GM21367 (cell line): ENCODE measurements around the gene TNIK.
A peak's percentile ranks its signal among the peaks of the same experiment; 100 is the strongest.
"Not testable (repeated sequence)": the region's sequence is repeated elsewhere in the genome, so short reads cannot be mapped to it uniquely, and the experiment has no call there.

Experiments
- ATAC-seq: cut with Tn5 transposase; IDR thresholded peaks from one replicate; pipeline ENCODE4 v1.9.1; 2021; ENCODE audit not compliant: unreplicated experiment

TNIK gene

DNA sequence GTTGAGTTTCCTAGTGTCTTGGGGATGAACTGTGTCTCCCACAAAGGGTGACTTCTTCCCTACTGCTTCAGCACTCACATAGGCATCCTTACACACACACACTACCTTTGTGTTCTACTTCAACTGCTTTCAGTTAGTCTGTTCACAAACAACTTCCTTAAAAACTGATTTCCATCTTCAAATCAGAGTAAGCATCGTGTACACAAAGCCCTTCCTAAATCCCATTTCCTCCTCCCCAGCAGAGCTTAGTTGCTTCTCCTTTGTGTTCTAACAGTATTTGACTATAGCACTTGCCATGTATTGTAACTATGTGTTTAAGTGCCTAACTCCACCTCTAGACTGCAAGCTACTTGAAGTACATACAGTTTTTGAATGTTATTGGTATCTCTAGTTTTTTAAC lies 71.7 kb downstream of the TNIK start:
- ATAC-seq, result no peak

DNA sequence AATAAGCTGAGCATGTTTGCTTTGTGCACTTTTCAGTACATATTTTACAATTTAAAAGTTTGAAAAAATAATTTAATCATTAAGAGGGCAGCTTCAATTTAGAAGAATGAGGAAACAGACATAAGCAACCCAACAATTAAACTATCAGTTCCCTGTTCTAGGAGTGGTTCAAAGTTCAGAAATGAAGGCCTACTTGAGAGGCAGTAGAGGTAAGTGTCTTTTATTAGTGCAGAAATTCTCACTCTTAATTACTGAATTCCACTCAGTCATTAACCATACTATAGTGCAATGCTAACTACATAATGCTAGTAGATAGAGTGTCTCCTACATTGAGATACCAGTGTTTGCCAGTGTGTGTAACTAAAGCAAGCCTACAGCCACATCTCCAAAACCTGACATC lies 73.1 kb downstream of the TNIK start:
- no peak for ATAC-seq

DNA sequence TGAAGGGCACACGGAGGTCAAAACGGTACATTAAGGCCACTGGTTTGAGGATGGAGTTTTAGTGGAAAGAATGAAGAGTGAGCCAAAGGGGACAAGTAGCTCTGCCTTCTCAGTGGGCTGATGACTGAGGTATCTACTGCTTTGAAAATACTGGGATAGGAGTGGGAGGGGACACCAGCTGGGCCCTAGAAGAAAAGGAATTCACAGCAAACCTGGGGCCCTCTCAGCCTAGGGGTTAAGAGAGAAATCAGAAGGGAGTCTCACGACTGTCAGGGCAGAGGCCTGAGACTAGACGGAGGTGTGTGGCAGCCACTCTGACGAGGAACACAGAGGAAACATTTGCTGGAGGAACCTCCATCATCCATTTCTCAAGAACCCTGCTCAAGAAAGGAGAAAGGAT lies 75.1 kb downstream of the TNIK start:
- ATAC-seq, result no peak

DNA sequence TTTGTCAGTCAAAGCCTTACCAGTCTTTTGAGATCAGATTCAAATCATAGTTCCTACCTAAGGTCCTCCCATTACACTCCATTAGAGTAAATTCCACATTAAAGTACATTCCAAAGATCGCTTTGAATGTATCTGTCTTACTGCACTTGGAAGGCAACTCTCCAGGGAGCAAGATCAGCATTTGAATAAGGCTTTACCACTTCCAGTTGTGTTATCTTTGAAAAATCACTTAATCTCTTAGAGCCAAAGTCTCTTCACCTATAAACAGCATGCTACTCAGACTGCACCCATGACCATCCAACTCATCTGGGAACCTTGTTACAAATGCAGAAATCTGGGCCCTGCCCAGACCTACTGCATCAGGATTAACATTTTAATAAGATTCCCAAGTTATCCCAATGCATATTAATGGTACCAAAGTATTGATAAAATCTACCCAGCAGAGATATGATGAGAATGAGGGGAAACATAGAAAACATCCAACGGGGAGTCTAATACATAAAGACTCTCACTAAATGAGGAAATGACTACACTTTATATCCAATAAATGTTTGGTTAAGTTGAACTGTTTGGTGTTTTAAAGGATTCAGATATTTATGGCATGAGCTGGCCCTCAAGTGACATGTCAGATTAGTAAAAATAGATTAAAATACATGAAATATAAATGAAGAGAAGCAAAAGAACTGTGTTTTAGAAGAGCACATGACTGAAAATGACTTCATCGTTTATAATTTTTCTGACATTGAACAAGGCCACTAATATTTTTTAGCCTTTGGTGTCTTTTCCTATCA lies 75.9 kb downstream of the TNIK start:
- no peak for ATAC-seq

DNA sequence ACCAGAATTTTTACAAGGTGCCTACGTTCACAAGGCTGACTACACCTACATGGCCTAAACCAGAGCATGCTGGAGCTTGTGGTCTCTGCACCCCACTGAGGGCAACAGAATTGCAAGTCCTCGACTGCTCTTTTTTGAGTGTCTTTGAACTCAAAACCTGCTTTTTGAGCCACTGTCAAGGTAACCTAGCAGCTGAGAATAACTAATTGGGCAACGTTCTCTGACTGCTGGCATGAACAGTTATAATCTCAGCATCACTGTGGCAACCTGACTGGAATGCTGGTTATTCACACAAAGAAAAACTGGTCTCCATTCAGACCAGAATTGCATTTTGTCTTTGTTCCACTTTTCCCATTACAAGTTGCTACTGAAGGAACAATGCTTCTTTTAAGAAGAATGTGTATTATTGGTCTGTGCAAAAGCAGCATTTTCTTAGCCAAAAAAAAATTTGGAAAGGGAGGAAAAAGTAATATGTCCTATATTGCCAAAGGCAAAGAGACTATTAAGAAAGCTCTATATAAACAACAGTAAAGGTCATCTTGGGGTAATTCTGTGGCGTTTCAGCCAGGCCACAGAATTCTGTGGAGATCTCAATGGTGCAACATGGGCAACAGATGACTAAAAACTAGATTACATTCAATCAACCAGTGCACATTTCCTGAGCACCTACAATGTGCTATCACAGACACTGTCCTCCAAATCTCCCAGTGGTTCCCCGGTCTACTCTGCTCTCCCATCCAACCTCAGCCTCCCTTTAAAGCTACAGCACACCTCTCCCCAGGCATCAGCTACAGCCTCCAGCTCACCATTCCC lies 76.8 kb downstream of the TNIK start:
- ATAC-seq, result peak; percentile 31

DNA sequence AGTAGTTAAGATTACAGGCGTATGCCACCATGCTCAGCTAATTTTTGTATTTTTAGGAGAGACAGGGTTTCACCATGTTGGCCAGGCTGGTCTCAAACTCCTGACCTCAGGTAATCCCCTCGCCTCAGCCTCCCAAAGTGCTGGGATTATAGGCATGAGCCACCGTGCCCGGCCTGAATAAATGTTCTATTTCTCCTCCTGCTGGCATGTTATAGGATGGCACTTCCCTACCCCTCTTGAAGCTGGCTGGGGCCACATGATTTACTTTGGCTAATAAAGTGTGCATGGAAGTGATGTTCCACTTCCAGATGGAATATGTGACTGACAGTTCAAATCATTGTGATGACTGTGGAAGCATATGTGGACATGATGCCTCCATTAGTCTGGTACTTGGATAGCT lies 77.9 kb downstream of the TNIK start:
- not testable (repeated sequence) for ATAC-seq

DNA sequence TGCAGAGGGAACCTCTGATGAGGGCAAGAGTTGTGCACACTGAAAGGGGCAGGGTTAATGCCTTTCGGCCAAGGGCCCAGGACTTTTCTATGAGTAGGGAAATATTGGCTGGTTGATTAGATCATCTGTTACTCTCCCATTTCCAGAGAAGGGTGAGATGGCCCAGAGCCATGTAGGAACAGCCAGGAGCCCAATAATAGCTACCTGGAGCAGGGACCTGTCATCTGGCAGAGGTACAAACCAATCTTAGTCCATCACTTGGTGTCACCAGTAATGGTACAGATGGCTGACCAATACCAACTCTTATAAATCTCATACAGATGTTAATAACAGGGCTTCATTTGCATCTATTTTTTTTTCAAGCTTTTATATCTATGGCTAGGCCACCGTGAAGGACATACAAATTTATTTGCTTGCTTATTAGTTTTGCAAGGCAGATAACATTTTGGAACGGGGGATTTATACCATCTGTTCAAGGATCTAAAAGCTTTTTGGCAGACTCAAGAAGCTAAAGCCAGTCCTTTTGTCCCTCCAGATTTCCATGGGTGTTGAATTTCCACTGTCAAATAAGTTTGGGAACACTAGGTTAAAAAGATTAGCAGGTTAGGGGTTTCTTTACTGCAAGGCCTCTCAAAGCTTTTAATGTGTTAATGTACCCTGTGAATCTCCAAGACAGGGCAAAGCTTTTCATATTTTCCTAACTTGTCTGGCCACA lies 79.3 kb downstream of the TNIK start:
- ATAC-seq, result no peak

DNA sequence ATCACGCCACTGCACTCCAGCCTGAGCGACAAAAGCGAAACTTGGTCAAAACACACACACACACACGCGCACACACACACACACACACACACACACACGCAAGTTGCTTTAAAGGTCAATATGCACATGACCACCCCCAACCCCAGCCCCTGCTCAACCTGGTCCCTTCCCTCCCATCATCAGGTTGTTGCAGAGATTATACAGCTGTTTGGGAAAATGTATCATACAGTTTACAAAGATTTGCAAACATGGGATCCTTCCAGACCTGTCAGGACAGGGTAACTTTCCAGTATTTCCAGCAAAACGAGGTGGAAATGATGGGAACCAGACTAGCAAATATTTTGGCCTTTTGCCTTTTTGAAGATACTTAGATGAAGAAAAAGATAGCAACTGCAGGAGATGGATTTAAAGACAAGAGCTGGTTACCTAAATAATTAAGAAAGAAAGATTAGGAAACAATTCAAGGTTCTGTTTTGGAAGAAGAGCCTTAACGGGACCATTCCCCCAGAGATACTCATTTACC lies 80.2 kb downstream of the TNIK start:
- ATAC-seq, result no peak

DNA sequence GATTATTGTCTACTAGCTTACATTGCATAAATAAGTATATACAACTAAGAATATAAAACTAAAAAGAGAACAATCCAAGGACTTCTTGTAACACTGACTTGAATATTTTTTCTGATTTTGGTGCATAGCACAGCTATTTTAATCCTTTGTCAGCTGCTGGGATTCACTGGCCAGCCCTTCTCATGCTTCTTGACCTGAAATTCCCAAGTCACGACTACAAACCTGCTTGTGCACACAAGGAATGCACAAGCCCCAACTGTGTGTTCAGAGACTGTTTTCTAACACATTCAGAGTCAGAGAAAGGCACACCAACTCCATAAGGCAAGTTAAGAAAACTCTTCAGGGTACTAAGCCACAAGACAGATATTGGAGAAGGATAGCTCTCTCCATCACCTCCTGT lies 80.9 kb downstream of the TNIK start:
- no peak for ATAC-seq

DNA sequence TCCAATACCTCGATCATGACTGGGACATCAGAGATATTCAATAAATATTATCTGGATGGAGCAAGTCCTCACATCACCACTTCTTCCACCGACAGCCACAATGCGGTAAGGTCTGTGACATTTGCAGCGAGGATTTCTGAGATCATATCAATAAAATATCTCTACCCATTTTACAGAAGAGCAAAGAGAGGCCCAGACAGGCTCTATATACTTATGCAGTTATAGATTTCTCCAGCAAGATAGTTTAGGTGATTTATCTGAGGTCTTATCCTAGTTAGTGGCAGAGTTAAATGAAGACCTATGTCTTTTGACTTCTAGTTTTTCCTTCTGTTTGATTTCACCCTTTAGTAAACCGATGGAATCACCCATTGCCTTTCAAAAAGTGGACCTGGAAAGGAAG lies 81.6 kb downstream of the TNIK start:
- no peak for ATAC-seq

DNA sequence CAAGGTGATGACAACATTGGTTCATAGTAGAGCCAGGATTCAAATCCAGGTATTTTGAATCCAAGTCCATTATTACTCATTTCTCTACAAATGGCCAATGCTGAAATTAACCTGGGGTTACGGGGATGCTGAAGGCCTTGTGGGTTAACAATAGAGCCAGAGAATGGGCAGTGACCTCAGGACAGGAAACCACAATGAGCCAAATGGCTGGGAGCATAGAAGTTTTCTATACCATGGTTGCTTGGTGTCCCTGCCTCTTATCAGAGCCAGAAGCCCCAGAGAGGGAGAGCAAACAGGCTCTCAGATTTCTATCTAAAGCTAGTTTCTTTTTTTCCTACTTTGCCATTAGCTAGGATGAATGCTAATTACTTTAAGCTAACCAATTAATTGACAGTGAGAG lies 82.3 kb downstream of the TNIK start:
- ATAC-seq, result no peak

DNA sequence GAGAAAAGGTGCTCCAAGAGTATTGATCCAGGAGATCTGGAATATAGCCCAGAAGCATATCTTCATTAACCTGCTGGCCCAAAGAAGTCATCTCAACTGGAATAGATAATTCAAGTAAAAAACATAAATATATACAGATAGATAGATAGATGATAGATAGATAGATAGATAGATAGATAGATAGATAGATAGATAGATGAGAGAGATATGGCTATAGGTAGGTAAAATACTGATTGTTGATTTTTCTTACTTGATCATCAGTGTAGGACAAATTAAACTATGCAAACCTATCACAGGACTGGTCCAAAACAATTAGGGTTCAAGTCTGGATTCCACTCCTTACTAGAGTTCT lies 83.6 kb downstream of the TNIK start:
- ATAC-seq, result no peak

DNA sequence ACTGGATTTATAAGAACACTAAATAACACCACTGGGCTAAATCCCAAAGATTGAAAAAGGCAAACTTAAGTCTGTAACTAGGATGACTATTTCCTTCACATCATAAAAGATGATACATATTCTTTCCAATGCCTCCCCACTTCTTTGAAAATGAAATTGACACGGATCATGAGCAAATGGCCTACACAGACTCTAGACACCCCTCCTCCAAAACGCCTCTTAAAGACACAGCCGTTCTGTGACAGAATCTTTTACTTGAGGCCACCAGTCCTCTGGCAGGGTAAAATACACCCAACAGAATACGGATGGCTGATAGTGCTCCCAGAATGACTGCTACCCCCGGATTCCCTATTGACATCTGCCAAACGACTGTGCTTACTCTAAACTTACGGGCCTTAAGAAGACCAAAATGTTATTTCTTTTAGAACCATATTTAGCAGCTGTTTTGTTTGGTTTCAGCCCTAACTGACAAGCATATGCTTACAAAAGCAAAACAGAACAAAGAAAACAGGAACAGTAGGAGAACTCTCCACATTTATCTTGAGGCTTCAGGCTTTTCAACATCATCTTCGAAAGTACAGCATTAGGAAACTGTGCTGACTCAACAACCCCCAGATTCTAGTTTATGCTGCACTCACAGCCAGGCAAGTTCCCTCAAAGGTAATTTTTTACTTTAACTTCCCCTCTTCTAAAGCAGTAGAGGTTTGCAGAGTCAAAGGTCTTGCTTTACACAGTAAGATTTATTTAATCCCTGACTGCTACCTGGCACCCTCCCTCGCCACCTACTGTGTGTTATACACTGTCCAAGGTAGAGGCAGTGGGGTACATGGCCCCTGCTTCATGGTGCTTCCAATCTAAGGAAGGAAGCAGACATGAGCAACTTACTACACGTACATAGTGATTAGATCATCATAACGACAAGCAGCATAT lies 84.3 kb downstream of the TNIK start:
- no peak for ATAC-seq

DNA sequence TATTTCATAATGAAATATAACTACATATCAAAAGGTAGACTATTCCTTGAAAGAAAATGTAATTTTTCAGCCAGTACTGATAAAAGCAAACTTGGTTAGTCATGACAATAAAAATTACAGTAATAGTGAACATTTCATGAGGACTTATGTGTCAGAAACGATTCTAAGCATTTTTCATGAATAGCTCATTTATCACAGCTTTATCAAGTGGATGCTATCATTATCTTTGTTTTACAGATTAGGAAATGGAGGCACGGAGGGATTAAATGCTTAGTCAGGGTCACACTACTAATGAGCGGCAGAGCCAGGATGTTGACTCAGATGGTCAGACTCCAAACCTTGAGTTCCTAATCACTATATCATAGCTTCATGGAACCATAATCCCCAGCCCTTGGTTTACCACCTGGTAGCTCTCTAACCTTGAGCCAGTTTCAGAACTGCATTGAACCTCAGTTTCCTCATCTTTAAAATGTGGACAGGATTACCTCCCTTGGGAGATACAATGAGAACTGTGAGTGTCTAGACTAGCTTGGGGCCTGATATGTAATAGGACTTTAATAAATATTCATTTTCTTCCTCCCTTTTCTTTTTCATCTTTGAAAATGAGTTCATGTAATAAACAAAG lies 85.4 kb downstream of the TNIK start:
- ATAC-seq, result no peak

DNA sequence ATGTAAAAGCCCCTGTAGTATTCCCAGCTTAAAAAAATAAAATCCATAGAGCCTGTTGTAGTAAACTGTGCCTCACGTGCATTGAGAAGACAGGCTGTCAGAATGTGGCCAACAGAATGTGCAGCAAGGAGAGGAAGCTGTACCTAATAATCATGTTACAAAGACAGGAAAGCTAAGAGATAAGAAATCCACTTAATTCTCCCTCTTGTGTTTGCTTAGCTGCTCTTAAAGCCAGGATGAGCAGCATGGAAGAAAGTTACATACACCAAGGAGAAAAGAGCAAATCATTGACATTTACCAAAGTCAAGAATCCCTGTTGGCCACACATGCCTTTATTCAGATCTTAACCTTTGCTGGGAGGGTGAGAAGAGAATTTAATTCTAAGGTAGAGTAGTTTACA lies 85.9 kb downstream of the TNIK start:
- no peak for ATAC-seq

DNA sequence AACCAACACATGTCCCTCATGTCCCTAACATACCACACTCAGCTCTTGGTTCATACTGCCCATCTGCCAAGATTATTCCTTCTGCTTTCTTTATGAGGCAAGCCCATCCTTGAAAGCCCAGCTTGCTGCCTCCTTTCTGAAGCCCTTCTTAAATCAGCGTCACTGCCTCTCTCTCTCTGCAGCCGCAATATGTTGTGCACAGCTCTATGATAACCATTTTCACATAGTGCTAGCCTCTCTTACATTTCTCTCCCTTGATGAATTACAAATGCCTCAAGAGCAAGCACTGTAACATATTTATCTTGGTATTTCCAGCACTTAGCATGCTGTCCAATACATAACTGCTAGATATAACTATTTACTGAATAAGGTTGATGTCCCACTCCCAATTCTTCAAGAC lies 86.5 kb downstream of the TNIK start:
- ATAC-seq, result no peak

DNA sequence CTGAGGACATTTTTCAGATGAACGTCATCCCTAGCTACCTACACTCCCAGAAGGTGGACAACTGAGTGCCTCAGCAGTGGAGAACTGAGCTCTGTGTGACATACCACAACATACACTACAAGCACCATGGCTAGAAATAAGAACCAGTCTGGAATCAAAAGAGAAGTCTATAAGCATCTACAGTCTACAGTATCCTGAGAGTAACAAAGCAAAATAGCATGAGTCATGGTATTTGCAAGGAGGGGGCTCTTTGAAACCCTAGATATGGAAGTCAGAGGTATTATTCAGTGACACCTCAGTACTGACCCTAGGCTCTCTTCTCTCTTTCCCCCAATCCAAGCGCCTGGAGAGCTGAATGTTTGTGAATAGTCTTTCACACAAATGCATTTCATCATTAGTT lies 87.5 kb downstream of the TNIK start:
- no peak for ATAC-seq

DNA sequence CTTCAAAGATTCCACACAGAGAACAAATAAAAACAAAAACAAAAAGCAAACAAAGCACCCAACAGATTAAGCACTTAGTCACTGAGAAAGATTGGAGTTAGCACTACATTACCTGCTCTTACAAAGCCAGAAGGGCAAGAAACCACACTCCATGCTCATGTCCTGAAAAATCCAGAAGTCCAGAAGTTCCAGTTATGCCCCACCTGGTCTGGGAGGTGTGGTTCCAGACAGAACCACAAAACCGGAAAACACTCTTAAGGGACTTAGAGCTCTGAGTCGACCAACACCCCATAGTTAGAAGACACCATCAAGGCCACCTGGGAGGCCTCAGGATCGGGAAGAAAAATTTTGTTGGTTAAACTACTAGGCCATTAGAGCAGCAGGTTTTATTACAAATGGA lies 88.9 kb downstream of the TNIK start:
- no peak for ATAC-seq

DNA sequence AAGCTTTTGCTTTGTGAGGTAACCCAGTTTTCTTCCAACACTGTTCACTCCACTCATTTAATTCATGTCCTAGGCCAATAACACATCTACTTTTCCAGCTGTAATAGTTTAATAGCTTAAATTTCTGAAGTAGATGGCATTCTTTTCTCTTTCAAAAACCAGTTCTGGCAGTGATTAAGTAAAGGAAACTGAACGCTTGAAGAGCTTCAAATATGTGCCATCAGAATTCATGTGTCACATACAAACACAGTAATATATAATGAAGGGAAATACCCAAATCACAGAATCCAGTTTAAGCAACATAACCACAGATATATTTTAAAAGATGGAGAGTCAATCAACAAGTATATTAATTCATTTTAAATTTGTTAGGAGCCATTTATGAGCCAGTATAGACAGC lies 91.0 kb downstream of the TNIK start:
- no peak for ATAC-seq

DNA sequence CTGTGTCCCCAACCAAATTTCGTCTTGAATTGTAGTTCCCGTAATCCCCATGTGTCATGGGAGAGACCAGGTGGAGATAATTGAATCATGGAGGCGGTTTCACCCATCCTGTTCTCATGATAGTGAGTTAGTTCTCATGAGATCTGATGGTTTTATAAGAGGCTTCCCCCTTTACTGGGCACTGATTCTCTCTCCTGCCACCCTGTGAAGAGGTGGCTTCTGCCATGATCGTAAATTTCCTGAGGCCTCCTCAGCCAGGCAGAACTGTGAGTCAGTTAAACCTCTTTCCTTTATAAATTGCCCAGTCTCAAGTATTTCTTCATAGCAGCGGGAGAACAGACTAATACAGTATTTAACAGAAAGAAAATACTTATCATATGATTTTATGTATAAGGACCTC lies 93.5 kb downstream of the TNIK start:
- not testable (repeated sequence) for ATAC-seq
